ENCODE data around the gene RAD54L2.

RAD54L2 gene

DNA sequence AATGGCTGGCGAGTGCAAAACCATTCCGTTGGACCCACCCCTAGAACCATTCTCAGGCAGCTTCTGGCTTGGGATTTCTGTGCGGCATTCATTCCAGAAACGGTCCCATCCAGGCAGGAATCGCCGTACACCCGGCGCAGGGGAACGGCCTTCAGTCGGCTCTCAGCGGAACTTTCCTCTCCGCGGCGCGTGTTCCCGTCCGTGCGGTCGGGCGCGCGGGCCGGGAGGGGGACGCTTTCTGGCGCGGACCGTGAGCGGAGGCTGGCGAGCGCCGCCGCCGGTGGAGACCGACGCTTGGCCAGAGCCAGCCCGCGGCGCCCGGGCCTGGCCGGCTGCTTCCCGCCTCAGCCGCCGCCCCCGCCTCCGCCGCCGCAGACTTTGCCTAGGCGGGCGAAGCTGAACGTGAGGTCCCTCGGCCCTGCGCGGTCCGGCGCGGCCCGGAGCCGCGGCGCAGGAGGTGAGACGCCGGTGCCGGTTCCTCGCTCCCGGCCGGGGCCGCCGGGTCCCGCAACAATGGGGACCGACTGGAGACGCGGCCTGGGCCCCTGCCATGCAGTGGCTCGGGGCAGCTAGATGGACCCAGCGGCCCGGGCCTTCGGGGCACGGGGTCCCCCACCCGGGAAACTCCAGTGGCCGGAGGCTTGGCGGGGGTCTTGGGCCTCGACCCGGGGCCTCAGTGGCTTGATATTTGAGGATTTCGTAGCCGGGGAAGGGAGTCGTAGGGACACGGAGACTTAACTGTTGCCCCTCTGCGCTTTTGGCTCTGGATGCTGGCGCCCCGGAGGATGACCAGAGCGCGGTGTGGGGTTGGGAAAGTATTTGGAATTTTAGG is at the start of gene RAD54L2 (continued):
- TF ChIP-seq ZNF596 (tag by site-specific recombination; IDR thresholded peaks at IDR 0.05) (0 out of 2 replicates have a peak, but pooled peaks have one; percentile 14), ZNF623 (tag by site-specific recombination; IDR thresholded peaks at IDR 0.05) (no peak), ZNF169 (tag by site-specific recombination; IDR thresholded peaks at IDR 0.05) (no peak), SCRT1 (tag by site-specific recombination; IDR thresholded peaks at IDR 0.05; ENCODE audit: borderline replicate concordance) (no peak), ZNF132 (tag by site-specific recombination; IDR thresholded peaks at IDR 0.05; ENCODE audit: borderline replicate concordance) (no peak), ZNF585B (tag by site-specific recombination; IDR thresholded peaks at IDR 0.05) (no peak), ZNF391 (tag by site-specific recombination; IDR thresholded peaks at IDR 0.05; ENCODE audit: borderline replicate concordance, low read depth) (0 out of 2 replicates have a peak, but pooled peaks have one; percentile 55), ZBTB7A (tag by site-specific recombination; IDR thresholded peaks at IDR 0.05; ENCODE audit: low read depth) (no peak), ZXDB (tag by site-specific recombination; IDR thresholded peaks at IDR 0.05) (peak; percentile 65), ZNF626 (tag by site-specific recombination; IDR thresholded peaks at IDR 0.05) (peak; percentile 92), ZNF76 (tag by site-specific recombination; IDR thresholded peaks at IDR 0.05; ENCODE audit: borderline replicate concordance, low read depth) (peak; percentile 79; the same call in 1 of the 2 replicates), ZBTB20 (tag by site-specific recombination; IDR thresholded peaks at IDR 0.05) (no peak), KLF16 (tag by site-specific recombination; IDR thresholded peaks at IDR 0.05) (peak; percentile 81), ZNF521 (tag by site-specific recombination; IDR thresholded peaks at IDR 0.05) (no peak), ZNF140 (tag by site-specific recombination; IDR thresholded peaks at IDR 0.05) (no peak)
- TF ChIP-seq, protein P1, sequence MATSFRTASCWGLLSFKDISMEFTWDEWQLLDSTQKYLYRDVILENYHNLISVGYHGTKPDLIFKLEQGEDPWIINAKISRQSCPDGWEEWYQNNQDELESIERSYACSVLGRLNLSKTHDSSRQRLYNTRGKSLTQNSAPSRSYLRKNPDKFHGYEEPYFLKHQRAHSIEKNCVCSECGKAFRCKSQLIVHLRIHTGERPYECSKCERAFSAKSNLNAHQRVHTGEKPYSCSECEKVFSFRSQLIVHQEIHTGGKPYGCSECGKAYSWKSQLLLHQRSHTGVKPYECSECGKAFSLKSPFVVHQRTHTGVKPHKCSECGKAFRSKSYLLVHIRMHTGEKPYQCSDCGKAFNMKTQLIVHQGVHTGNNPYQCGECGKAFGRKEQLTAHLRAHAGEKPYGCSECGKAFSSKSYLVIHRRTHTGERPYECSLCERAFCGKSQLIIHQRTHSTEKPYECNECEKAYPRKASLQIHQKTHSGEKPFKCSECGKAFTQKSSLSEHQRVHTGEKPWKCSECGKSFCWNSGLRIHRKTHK (tag by site-specific recombination; IDR thresholded peaks at IDR 0.05), result no peak
- TF ChIP-seq, protein P2, sequence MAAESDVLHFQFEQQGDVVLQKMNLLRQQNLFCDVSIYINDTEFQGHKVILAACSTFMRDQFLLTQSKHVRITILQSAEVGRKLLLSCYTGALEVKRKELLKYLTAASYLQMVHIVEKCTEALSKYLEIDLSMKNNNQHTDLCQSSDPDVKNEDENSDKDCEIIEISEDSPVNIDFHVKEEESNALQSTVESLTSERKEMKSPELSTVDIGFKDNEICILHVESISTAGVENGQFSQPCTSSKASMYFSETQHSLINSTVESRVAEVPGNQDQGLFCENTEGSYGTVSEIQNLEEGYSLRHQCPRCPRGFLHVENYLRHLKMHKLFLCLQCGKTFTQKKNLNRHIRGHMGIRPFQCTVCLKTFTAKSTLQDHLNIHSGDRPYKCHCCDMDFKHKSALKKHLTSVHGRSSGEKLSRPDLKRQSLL (tag by site-specific recombination; IDR thresholded peaks at IDR 0.05), result peak; percentile 70; the same call in 1 of the 2 replicates
- TF ChIP-seq, protein P3, sequence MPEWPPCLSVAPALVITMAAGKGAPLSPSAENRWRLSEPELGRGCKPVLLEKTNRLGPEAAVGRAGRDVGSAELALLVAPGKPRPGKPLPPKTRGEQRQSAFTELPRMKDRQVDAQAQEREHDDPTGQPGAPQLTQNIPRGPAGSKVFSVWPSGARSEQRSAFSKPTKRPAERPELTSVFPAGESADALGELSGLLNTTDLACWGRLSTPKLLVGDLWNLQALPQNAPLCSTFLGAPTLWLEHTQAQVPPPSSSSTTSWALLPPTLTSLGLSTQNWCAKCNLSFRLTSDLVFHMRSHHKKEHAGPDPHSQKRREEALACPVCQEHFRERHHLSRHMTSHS (tag by site-specific recombination; IDR thresholded peaks at IDR 0.05), result no peak
- TF ChIP-seq, protein P4, sequence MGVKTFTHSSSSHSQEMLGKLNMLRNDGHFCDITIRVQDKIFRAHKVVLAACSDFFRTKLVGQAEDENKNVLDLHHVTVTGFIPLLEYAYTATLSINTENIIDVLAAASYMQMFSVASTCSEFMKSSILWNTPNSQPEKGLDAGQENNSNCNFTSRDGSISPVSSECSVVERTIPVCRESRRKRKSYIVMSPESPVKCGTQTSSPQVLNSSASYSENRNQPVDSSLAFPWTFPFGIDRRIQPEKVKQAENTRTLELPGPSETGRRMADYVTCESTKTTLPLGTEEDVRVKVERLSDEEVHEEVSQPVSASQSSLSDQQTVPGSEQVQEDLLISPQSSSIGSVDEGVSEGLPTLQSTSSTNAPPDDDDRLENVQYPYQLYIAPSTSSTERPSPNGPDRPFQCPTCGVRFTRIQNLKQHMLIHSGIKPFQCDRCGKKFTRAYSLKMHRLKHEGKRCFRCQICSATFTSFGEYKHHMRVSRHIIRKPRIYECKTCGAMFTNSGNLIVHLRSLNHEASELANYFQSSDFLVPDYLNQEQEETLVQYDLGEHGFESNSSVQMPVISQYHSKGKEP (tag by site-specific recombination; IDR thresholded peaks at IDR 0.05), result peak; percentile 45; the same call in 1 of the 2 replicates
- TF ChIP-seq, protein P5, sequence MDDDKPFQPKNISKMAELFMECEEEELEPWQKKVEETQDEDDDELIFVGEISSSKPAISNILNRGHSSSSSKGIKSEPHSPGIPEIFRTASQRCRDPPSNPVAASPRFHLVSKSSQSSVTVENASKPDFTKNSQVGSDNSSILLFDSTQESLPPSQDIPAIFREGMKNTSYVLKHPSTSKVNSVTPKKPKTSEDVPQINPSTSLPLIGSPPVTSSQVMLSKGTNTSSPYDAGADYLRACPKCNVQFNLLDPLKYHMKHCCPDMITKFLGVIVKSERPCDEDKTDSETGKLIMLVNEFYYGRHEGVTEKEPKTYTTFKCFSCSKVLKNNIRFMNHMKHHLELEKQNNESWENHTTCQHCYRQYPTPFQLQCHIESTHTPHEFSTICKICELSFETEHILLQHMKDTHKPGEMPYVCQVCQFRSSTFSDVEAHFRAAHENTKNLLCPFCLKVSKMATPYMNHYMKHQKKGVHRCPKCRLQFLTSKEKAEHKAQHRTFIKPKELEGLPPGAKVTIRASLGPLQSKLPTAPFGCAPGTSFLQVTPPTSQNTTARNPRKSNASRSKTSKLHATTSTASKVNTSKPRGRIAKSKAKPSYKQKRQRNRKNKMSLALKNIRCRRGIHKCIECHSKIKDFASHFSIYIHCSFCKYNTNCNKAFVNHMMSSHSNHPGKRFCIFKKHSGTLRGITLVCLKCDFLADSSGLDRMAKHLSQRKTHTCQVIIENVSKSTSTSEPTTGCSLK (tag by site-specific recombination; IDR thresholded peaks at IDR 0.05), result no peak
- TF ChIP-seq, protein P6, sequence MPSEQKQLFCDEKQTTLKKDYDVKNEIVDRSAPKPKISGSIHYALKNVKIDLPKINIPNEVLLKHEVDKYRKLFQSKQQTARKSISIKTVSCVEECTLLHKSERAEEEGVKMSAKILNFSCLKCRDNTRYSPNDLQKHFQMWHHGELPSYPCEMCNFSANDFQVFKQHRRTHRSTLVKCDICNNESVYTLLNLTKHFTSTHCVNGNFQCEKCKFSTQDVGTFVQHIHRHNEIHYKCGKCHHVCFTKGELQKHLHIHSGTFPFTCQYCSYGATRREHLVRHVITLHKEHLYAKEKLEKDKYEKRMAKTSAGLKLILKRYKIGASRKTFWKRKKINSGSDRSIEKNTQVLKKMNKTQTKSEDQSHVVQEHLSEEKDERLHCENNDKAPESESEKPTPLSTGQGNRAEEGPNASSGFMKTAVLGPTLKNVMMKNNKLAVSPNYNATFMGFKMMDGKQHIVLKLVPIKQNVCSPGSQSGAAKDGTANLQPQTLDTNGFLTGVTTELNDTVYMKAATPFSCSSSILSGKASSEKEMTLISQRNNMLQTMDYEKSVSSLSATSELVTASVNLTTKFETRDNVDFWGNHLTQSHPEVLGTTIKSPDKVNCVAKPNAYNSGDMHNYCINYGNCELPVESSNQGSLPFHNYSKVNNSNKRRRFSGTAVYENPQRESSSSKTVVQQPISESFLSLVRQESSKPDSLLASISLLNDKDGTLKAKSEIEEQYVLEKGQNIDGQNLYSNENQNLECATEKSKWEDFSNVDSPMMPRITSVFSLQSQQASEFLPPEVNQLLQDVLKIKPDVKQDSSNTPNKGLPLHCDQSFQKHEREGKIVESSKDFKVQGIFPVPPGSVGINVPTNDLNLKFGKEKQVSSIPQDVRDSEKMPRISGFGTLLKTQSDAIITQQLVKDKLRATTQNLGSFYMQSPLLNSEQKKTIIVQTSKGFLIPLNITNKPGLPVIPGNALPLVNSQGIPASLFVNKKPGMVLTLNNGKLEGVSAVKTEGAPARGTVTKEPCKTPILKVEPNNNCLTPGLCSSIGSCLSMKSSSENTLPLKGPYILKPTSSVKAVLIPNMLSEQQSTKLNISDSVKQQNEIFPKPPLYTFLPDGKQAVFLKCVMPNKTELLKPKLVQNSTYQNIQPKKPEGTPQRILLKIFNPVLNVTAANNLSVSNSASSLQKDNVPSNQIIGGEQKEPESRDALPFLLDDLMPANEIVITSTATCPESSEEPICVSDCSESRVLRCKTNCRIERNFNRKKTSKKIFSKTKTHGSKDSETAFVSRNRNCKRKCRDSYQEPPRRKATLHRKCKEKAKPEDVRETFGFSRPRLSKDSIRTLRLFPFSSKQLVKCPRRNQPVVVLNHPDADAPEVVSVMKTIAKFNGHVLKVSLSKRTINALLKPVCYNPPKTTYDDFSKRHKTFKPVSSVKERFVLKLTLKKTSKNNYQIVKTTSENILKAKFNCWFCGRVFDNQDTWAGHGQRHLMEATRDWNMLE (tag by site-specific recombination; conservative IDR thresholded peaks at IDR 0.05; ENCODE audit: low read depth), result peak; percentile 59
- TF ChIP-seq, protein P7, sequence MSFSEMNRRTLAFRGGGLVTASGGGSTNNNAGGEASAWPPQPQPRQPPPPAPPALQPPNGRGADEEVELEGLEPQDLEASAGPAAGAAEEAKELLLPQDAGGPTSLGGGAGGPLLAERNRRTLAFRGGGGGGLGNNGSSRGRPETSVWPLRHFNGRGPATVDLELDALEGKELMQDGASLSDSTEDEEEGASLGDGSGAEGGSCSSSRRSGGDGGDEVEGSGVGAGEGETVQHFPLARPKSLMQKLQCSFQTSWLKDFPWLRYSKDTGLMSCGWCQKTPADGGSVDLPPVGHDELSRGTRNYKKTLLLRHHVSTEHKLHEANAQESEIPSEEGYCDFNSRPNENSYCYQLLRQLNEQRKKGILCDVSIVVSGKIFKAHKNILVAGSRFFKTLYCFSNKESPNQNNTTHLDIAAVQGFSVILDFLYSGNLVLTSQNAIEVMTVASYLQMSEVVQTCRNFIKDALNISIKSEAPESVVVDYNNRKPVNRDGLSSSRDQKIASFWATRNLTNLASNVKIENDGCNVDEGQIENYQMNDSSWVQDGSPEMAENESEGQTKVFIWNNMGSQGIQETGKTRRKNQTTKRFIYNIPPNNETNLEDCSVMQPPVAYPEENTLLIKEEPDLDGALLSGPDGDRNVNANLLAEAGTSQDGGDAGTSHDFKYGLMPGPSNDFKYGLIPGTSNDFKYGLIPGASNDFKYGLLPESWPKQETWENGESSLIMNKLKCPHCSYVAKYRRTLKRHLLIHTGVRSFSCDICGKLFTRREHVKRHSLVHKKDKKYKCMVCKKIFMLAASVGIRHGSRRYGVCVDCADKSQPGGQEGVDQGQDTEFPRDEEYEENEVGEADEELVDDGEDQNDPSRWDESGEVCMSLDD (tag by site-specific recombination; IDR thresholded peaks at IDR 0.05), result 0 out of 2 replicates have a peak, but pooled peaks have one; percentile 36

Measured in HEK293 (cell line).